Ramos (cell line): ENCODE results near the gene MRPS27.
"Not testable (repeated sequence)": the region's sequence is repeated elsewhere in the genome, so short reads cannot be mapped to it uniquely, and the experiment has no call there.

Experiments used
- in situ Hi-C: fragments of 300-500 bp; cut with MboI; formaldehyde crosslinking; loops from one replicate; pipeline ENCODE4 v1.14.3; 2022; ENCODE audit warnings: low sequenced_read_pairs; ENCODE audit not compliant: unreplicated experiment

Gene MRPS27

GRCh38 chr5:72328172-72328571 lies 8.1 kb upstream of the MRPS27 start:
- in situ Hi-C loops: no loop called here

- in situ Hi-C loops: no loop called here
Observed at GRCh38 chr5:72326306-72326649, 6.2 kb upstream of the MRPS27 start.

GRCh38 chr5:72325566-72326305 lies 5.7 kb upstream of the MRPS27 start:
- in situ Hi-C loops: no loop called here

GRCh38 chr5:72324189-72324825 lies 4.3 kb upstream of the MRPS27 start:
- in situ Hi-C loops: loop anchor here (25.0 kb wide), 1 partner anchor 737 kb away; the partner anchor contains the start of gene MCCC2

- in situ Hi-C loops: loop anchor here (25.0 kb wide), 1 partner anchor 732 kb away; the partner anchor contains the start of gene MCCC2
Observed at GRCh38 chr5:72319435-72319975, 535 bp downstream of the MRPS27 start.

GRCh38 chr5:72314571-72315172 lies 5.4 kb downstream of the MRPS27 start:
- in situ Hi-C loops: loop anchor here (25.0 kb wide), 1 partner anchor 727 kb away; the partner anchor contains the start of gene MCCC2

- in situ Hi-C loops: loop anchor here (25.0 kb wide), 1 partner anchor 726 kb away; the partner anchor contains the start of gene MCCC2
Observed at GRCh38 chr5:72313141-72313540, 6.9 kb downstream of the MRPS27 start.

GRCh38 chr5:72308853-72309191 lies 11.2 kb downstream of the MRPS27 start:
- in situ Hi-C loops: loop anchor here (10.0 to 25.0 kb wide), 2 partner anchors 164 to 722 kb away; partner anchors contain the start of gene MCCC2

- in situ Hi-C loops: loop anchor here (10.0 to 25.0 kb wide), 2 partner anchors 163 to 721 kb away; partner anchors contain the start of gene MCCC2
Observed at GRCh38 chr5:72307968-72308852, 11.8 kb downstream of the MRPS27 start.

GRCh38 chr5:72307573-72307967 lies 12.5 kb downstream of the MRPS27 start:
- in situ Hi-C loops: loop anchor here (10.0 to 25.0 kb wide), 2 partner anchors 163 to 720 kb away; partner anchors contain the start of gene MCCC2

GRCh38 chr5:72305194-72306142 lies 14.6 kb downstream of the MRPS27 start:
- in situ Hi-C loops: loop anchor here (10.0 to 25.0 kb wide), 2 partner anchors 161 to 718 kb away; partner anchors contain the start of gene MCCC2

GRCh38 chr5:72302171-72302570 lies 17.9 kb downstream of the MRPS27 start:
- in situ Hi-C loops: loop anchor here (10.0 to 25.0 kb wide), 2 partner anchors 157 to 715 kb away; partner anchors contain the start of gene MCCC2

GRCh38 chr5:72301557-72301956 lies 18.5 kb downstream of the MRPS27 start:
- in situ Hi-C loops: loop anchor here (10.0 to 25.0 kb wide), 2 partner anchors 157 to 714 kb away; partner anchors contain the start of gene MCCC2

- in situ Hi-C loops: loop anchor here (10.0 to 25.0 kb wide), 2 partner anchors 156 to 713 kb away; partner anchors contain the start of gene MCCC2
Observed at GRCh38 chr5:72300590-72301339, 19.3 kb downstream of the MRPS27 start.

GRCh38 chr5:72298711-72299110 lies 21.3 kb downstream of the MRPS27 start:
- in situ Hi-C loops: no loop called here

GRCh38 chr5:72298136-72298535 lies 21.9 kb downstream of the MRPS27 start:
- in situ Hi-C loops: not testable (repeated sequence)

GRCh38 chr5:72296256-72296655 lies 23.8 kb downstream of the MRPS27 start:
- in situ Hi-C loops: no loop called here

- in situ Hi-C loops: no loop called here
Observed at GRCh38 chr5:72295539-72295938, 24.5 kb downstream of the MRPS27 start.
